GM23338 (cell line): ENCODE results near the gene IST1. TPM values are rescaled to one million over a fixed set of nuclear protein-coding genes. Genes with fewer than 3 reads are reported as not detected.

ENCODE experiments used
- ATAC-seq: fragments of 200-7000 bp; cut with Tn5 transposase; 3 replicates; pipeline ENCODE4 v1.9.1; 2020
- DNase-seq: peaks from one replicate; pipeline ENCODE4 v3.0.0-alpha.2; 2015; ENCODE audit warnings: low spot score
- H2AFZ ChIP-seq: fragments of 200-600 bp; sonication (generic); 2 replicates; pipeline ENCODE4 v1.8.0; 2016; ENCODE audit warnings: antibody characterized with exemption, mild to moderate bottlenecking, moderate library complexity
- H3F3A ChIP-seq: fragments of 200-600 bp; sonication (generic); replicated peaks from 2 replicates; pipeline ENCODE4 v1.8.0; 2017; ENCODE audit warnings: antibody characterized with exemption, mixed run types, low read depth
- H3K27ac ChIP-seq: fragments of 200-600 bp; sonication (generic); 2 replicates; pipeline ENCODE4 v1.6.1; 2016; ENCODE audit warnings: low read depth
- H3K27me3 ChIP-seq: fragments of 200-600 bp; sonication (generic); 2 replicates; pipeline ENCODE4 v1.8.0; 2016; ENCODE audit warnings: mild to moderate bottlenecking, mixed run types, moderate library complexity; ENCODE audit not compliant: insufficient read depth
- H3K36me3 ChIP-seq: fragments of 200-600 bp; sonication (generic); 2 replicates; pipeline ENCODE4 v1.8.0; 2016; ENCODE audit warnings: mild to moderate bottlenecking; ENCODE audit not compliant: insufficient read depth
- H3K4me1 ChIP-seq: fragments of 200-600 bp; sonication (generic); 2 replicates; pipeline ENCODE4 v1.8.0; 2016; ENCODE audit warnings: mild to moderate bottlenecking, moderate library complexity; ENCODE audit not compliant: insufficient read depth
- H3K4me2 ChIP-seq: fragments of 200-600 bp; sonication (generic); 2 replicates; pipeline ENCODE4 v1.7.1; 2017; ENCODE audit warnings: mixed run types
- H3K4me3 ChIP-seq: fragments of 200-600 bp; sonication (generic); 2 replicates; pipeline ENCODE4 v1.6.1; 2016; ENCODE audit warnings: mixed run types
- H3K79me2 ChIP-seq: fragments of 200-600 bp; sonication (generic); replicated peaks from 2 replicates; pipeline ENCODE4 v1.8.0; 2017; ENCODE audit warnings: mild to moderate bottlenecking; ENCODE audit not compliant: insufficient read depth
- H3K9me2 ChIP-seq: fragments of 200-600 bp; sonication (generic); 2 replicates; pipeline ENCODE4 v1.8.0; 2017; ENCODE audit not compliant: insufficient read depth
- H4K20me1 ChIP-seq: fragments of 200-600 bp; sonication (generic); replicated peaks from 2 replicates; pipeline ENCODE4 v1.8.0; 2017; ENCODE audit warnings: mild to moderate bottlenecking; ENCODE audit not compliant: insufficient read depth
- H3K27ac Mint-ChIP-seq: 2 replicates; pipeline ENCODE4 v1.8.0; 2020; ENCODE audit warnings: inconsistent platforms, mild to moderate bottlenecking, moderate library complexity, mixed read lengths
- H3K27me3 Mint-ChIP-seq: 3 replicates; pipeline ENCODE4 v1.8.0; 2022; ENCODE audit warnings: low read depth, mild to moderate bottlenecking, moderate library complexity, mixed read lengths, inconsistent platforms; ENCODE audit not compliant: insufficient read depth, poor library complexity
- H3K36me3 Mint-ChIP-seq: 3 replicates; pipeline ENCODE4 v1.8.0; 2021; ENCODE audit warnings: low read depth, mild to moderate bottlenecking, inconsistent platforms, moderate library complexity, mixed read lengths
- H3K4me1 Mint-ChIP-seq: 3 replicates; pipeline ENCODE4 v1.8.0; 2020; ENCODE audit warnings: mild to moderate bottlenecking, inconsistent platforms, mixed read lengths
- H3K4me3 Mint-ChIP-seq: 3 replicates; pipeline ENCODE4 v1.8.0; 2021; ENCODE audit warnings: moderate library complexity, mild to moderate bottlenecking, inconsistent platforms, mixed read lengths
- H3K9me3 Mint-ChIP-seq: 3 replicates; pipeline ENCODE4 v1.8.0; 2020; ENCODE audit warnings: moderate library complexity, mild to moderate bottlenecking, inconsistent platforms, mixed read lengths
- polyA plus RNA-seq: library from polyadenylated mRNA; unstranded; fragments of >200 nt; fragmentation: Nextera tagmentation; extraction: Ambion mirVana; gene quantifications from 2 replicates; pipeline ENCODE4 v1.2.1, GENCODE V29; 2016
- total RNA-seq: library from RNA; depleted of rRNA; stranded (reverse); fragments of >200 nt; shearing (Covaris generic); gene quantifications from 2 replicates; pipeline ENCODE4 v1.2.3, GENCODE V29; 2014
- TF ChIP-seq, protein P1 (sequence below), 2 experiments: fragments of 200-600 bp in 1 of 2; sonication (generic) in 1 of 2; conservative IDR thresholded peaks; 2 replicates each; pipeline versions ENCODE4 v1.5.1 to v1.6.1; 2016 to 2017; ENCODE audit warnings: antibody characterized with exemption in 2 of 2, low read depth in 2 of 2, mild to moderate bottlenecking in 2 of 2, moderate library complexity in 1 of 2
- TF ChIP-seq, protein P2 (sequence below): fragments of 250-450 bp; sonication (Bioruptor Pico); IDR thresholded peaks from 2 replicates; pipeline ENCODE4 v1.5.0; 2020; ENCODE audit warnings: mild to moderate bottlenecking, moderate library complexity

Gene IST1
- total and polyA plus RNA-seq, 2 experiments from 2014 or later = 108 to 234 TPM

DNA sequence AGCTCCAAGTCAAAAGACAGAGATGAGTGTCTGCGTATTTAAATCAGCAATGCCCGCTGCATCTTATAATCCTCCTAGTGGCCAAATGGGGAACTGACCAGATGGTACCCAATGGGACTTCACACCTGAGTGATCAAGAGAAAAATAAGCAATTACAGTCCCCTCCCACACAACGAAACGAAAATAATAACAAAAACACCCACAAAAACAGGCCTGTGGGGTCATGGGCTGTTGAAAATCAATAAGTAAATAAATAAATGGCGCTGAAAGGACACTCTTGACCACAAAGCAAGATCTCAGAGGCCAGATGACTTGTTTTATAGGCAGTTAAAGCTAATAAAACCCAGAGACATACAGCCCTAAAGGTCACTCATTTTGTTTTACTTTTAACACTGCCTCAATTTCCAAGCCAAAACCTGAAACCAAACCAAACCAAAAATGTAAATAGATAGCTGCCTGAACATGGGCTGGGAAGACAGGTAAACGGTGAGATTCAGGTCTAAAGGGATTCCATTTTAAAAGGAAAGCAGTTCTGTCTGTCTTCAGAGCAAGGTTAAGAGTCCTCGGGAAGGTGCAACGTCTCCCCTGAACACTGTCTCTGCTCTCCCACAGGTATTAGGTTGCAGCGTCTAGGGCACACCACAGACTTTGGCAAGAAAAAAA, 12.7 kb upstream of the IST1 start:
- TF ChIP-seq, protein P1, sequence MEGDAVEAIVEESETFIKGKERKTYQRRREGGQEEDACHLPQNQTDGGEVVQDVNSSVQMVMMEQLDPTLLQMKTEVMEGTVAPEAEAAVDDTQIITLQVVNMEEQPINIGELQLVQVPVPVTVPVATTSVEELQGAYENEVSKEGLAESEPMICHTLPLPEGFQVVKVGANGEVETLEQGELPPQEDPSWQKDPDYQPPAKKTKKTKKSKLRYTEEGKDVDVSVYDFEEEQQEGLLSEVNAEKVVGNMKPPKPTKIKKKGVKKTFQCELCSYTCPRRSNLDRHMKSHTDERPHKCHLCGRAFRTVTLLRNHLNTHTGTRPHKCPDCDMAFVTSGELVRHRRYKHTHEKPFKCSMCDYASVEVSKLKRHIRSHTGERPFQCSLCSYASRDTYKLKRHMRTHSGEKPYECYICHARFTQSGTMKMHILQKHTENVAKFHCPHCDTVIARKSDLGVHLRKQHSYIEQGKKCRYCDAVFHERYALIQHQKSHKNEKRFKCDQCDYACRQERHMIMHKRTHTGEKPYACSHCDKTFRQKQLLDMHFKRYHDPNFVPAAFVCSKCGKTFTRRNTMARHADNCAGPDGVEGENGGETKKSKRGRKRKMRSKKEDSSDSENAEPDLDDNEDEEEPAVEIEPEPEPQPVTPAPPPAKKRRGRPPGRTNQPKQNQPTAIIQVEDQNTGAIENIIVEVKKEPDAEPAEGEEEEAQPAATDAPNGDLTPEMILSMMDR (conservative IDR thresholded peaks at IDR 0.05; ENCODE audit: low read depth in 2 of 2) = peak; percentile 73 to 89
- TF ChIP-seq, protein P2, sequence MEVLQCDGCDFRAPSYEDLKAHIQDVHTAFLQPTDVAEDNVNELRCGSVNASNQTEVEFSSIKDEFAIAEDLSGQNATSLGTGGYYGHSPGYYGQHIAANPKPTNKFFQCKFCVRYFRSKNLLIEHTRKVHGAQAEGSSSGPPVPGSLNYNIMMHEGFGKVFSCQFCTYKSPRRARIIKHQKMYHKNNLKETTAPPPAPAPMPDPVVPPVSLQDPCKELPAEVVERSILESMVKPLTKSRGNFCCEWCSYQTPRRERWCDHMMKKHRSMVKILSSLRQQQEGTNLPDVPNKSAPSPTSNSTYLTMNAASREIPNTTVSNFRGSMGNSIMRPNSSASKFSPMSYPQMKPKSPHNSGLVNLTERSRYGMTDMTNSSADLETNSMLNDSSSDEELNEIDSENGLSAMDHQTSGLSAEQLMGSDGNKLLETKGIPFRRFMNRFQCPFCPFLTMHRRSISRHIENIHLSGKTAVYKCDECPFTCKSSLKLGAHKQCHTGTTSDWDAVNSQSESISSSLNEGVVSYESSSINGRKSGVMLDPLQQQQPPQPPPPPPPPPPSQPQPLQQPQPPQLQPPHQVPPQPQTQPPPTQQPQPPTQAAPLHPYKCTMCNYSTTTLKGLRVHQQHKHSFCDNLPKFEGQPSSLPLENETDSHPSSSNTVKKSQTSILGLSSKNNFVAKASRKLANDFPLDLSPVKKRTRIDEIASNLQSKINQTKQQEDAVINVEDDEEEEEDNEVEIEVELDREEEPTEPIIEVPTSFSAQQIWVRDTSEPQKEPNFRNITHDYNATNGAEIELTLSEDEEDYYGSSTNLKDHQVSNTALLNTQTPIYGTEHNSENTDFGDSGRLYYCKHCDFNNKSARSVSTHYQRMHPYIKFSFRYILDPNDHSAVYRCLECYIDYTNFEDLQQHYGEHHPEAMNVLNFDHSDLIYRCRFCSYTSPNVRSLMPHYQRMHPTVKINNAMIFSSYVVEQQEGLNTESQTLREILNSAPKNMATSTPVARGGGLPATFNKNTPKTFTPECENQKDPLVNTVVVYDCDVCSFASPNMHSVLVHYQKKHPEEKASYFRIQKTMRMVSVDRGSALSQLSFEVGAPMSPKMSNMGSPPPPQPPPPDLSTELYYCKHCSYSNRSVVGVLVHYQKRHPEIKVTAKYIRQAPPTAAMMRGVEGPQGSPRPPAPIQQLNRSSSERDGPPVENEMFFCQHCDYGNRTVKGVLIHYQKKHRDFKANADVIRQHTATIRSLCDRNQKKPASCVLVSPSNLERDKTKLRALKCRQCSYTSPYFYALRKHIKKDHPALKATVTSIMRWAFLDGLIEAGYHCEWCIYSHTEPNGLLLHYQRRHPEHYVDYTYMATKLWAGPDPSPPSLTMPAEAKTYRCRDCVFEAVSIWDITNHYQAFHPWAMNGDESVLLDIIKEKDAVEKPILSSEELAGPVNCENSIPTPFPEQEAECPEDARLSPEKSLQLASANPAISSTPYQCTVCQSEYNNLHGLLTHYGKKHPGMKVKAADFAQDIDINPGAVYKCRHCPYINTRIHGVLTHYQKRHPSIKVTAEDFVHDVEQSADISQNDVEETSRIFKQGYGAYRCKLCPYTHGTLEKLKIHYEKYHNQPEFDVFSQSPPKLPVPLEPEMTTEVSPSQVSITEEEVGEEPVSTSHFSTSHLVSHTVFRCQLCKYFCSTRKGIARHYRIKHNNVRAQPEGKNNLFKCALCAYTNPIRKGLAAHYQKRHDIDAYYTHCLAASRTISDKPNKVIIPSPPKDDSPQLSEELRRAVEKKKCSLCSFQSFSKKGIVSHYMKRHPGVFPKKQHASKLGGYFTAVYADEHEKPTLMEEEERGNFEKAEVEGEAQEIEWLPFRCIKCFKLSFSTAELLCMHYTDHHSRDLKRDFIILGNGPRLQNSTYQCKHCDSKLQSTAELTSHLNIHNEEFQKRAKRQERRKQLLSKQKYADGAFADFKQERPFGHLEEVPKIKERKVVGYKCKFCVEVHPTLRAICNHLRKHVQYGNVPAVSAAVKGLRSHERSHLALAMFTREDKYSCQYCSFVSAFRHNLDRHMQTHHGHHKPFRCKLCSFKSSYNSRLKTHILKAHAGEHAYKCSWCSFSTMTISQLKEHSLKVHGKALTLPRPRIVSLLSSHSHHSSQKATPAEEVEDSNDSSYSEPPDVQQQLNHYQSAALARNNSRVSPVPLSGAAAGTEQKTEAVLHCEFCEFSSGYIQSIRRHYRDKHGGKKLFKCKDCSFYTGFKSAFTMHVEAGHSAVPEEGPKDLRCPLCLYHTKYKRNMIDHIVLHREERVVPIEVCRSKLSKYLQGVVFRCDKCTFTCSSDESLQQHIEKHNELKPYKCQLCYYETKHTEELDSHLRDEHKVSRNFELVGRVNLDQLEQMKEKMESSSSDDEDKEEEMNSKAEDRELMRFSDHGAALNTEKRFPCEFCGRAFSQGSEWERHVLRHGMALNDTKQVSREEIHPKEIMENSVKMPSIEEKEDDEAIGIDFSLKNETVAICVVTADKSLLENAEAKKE (CRISPR knock-in tag) = no peak

More for the DNA sequence above, 12.7 kb upstream of the IST1 start:
- H3K79me2 ChIP-seq = peaks cover 2% of the 10 kb centered on the region; the same call in 1 of the 2 replicates
- DNase-seq (peak; percentile 95), ATAC-seq (peak; percentile 21)
- H2AFZ ChIP-seq = peak overlapping the region; percentile 86; the same call in 1 of the 2 replicates
- H3K27me3 Mint-ChIP-seq = peaks cover 7% of the 10 kb centered on the region
- peak overlapping the region; percentile 88 for H3K4me3 ChIP-seq
- peak overlapping the region; percentile 91 for H3K27ac ChIP-seq
- H3K4me3 Mint-ChIP-seq = peak overlapping the region; percentile 87
- peaks cover 20% of the 10 kb centered on the region for H3K4me1 ChIP-seq
- H3K9me2 ChIP-seq = no peaks in the 10 kb centered on the region
- H3K27me3 ChIP-seq = no peaks in the 10 kb centered on the region
- H3K4me1 Mint-ChIP-seq = peaks cover 36% of the 10 kb centered on the region
- peaks cover 3% of the 10 kb centered on the region; the same call in 1 of the 3 replicates for H3K9me3 Mint-ChIP-seq
- peaks cover 17% of the 10 kb centered on the region for H3K36me3 ChIP-seq
- H3K27ac Mint-ChIP-seq = peak overlapping the region; percentile 67; the same call in 1 of the 2 replicates
- peaks cover 24% of the 10 kb centered on the region for H3K36me3 Mint-ChIP-seq
- H3K4me2 ChIP-seq = peak overlapping the region; percentile 96
- H3F3A ChIP-seq = peaks cover 6% of the 10 kb centered on the region
- H4K20me1 ChIP-seq = no peaks in the 10 kb centered on the region
